COLO829 (cell line): Measurements from ENCODE around the gene CNPY1.

Source experiments
- DNase-seq: peaks from one replicate; pipeline ENCODE4 v3.0.0; 2012; ENCODE audit warnings: low spot score

CNPY1 gene

DNA sequence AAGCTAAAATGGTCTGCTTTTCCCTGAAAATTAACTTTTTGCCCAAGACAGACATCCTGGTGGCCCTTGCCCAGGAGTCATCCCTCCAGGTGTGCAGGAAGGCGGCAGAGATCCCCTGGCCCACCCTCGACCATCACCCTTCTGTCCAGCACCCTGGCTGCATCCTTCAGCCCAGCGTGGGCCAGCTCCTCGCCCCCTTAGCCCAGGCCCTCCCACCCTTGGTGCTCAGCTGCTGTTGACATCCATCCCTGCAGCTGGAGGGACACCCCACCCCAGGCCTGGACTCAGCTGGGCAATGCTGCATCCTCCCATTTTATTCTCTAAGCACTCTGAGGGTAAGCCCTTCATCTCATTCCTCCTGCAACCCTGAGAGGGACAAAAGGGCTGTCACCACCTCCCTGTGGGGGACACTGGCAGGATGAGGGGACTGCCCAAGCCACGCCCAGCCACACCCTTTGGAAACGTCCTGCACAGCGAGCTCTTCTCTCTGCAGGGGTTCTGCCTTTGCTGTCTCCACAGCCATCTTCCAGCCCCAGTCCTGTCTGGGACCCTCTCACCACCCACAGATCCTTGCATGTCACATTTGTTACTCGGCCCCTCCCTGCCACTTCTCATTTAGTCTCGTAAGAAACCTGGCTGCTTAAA, 57.8 kb downstream of the CNPY1 start:
- no peak for DNase-seq

DNA sequence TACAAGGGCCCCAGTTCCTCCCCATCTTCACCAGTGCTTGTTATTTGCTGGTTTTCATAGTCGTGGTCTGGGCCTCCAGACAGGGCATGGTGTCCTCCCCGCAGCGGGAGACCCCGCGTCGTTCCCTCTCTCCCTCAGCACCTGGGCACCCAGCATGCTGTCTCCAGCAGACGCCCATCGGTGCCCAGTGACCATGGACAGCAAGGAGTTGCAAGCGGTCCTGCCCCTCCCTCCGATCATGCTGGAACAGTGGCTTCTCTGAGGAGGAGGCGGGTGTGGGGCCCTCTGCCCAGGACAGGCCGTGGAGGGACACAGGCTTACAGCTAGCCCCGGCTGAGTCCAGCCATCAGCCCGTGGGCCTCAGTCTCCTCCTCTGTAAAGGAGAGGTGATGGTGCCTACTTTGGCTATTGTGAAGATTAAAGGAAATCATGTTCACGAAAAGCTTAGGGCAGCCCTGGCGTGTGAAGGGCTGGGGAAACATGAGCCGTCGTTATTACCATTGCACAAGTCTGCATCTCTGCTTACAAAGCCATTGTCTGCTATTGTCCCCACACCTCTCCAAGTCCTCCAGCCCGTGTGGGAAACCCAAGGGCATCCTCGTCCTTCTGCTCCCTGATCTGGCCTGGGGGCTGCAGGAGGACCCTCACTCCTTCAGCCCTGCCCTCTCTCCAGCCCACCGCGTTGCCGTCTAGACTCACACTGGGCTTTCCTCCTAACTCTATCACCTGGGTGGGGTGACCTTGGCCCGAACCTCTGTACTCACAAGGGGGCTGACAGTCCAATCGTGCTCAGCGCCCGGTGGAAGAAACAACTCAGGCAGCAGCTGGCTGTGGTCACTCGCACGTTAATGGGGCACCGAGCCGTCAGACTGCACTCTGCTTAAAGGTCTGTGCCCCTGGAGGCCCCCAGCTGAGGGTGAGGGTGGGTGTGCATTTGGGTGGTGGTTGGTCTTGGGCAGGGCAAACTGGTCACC, 58.6 kb downstream of the CNPY1 start:
- DNase-seq = no peak

DNA sequence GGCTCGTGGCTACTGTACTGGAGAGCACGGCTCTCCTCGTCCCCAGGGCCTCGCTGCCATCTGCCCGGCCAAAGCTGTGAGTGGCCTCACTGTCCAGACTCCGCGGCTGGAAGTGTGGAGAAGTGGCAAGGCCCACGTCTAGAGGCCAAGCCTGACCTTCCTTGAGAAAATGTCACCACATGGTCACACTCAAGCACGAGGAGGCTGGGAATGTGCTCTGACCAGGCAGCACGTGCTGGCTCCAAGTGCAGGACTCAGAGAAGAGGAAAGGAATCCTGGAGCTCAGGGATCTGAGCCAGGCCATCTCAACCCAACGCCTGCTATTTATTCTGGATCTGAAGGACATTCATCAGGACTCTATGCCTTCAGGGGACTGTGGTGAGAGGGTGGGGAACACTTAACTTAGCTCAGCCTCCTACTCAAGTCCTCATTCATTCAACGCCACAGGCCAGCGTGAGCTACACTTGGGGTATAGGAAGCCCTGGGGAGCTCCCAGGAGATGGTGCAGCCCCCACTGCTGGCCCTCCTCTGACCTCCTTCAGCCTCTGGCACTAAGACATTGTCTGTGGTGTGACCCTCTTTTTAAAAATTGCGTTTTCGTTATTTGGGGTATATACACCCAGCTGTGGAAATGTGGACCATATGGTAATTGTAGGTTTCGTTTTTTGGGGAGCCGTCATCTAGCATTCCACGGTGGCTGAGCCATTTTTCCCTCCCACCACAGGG, 59.4 kb downstream of the CNPY1 start:
- DNase-seq = no peak

DNA sequence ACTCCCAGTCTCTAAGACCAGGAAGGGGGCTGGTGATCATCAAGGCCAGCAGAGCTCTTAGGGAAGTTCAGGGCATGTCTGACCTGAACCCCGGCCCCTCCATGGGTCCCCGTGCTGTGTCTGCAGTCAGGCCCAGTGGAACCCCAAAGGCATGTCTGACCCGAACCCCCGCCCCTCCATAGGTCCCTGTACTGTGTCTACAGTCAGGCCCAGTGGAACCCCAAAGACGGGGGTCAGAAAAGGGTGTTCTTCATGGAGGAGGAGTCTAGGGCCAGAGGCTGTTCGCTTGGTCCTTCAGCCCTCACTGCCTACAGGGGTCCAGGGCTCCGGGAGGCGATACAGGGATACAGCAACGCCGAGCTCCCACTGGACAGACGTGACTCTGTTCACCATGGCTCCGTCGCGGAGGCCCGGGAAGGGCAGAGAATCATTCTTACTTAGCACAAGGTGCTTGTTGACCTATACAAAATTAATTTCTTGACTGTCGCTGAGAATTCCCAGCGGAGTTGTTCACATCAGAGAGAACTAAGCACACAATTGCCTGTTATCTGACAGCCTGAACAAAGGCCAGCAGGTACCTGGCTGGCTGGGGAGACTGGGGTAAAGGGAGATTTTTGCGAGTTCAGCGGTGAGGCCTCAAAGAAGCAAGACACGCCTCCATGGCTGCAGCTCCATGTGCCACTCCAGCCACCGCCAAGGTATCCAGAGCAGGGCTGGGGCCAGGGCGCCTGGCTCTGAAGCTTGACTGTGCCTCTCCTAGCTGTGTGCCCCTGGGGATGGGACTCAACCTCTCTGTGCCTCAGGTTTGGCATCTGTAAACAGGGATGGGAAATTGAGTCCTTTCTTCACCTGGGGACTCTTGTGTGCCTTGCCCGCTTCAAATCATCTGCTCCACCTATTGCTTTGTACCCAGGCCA, 61.6 kb downstream of the CNPY1 start:
- DNase-seq = no peak

DNA sequence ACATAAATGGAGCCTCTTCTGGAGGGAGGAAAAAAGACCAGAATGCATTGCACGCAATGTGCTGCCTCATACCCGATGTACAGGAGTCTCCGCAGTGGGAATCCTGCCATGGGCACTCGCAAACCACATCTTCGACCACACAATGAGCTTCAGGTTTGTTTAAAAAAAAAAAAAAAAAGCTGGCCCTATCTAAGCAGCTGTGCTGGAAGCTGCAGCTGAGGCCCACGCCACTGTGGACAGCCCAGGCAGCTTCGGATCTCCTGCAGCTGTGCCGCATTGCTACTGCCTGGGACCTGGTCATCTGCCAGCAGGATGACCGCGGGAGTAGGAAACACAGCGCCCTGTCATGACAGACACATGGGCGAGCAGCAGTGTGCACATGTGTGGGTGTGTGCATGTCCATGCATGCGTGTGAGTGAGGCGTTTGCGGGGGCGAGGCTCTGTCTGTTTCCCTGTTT, 62.5 kb downstream of the CNPY1 start:
- DNase-seq = no peak

DNA sequence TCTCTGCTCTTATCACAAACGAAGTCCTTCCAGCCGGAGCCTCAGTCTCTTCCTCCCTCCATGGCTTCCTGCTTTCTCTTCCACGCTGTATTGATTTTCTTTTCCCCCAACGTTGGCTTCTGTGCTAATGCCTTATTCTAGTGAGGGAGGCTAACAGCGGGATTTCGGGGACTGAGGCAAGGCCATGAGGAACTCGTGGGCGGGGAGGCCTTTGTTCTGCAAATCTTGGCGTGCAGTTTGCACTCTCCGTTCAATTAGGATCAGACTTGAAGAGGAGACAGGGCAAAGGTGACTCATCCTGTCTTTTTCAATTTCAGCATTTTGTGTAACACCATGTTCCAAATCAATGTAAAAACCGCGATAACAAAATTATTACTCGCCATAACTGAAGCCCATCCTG, 63.1 kb downstream of the CNPY1 start:
- no peak for DNase-seq

DNA sequence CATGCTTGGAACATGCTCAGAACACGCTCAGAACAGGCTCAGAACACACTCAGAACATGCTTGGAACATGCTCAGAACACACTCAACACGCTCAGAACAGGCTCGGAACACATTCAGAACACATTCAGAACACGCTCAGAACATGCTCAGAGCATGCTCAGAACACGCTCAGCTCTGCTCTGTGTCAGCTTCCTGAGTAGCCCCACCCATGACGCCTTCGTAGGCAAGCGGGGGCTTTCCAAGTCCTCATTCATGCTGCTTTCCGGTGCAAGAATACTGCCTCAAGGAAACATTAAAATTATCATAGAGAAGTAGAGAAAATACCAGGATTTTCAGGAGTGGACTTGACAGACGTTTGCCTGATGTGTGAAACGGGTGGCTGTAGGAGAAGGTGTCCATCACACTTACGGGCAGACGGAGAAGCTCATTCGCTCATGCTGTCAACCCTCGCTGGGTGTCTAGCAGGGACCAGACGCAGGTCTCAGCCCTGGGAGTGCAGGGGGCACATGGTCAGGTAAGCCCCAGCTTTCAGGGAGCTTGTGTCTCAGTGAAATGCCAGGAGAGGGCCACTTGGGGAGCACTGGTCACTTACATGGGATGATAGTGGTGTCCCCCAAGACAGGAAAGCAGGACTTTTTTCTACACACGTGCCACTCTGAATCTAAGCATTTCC, 63.7 kb downstream of the CNPY1 start:
- no peak for DNase-seq

DNA sequence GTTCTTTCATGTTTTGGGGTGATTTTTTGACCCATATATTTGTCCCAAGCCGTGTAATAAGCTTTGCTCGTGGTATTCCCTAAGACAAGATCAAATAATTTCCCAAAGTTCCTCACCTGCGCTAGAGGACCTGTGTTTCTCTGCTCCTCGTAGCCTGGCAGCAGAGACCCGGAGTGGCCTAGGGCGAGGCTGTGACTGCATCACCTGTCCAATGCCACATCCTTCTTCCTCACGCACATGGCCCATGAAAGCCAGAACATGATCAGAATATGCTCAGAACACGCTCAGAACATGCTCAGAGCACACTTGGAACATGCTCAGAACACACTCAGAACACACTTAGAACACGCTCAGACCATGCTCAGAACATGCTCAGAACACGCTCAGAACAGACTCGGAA, 64.6 kb downstream of the CNPY1 start:
- no peak for DNase-seq

DNA sequence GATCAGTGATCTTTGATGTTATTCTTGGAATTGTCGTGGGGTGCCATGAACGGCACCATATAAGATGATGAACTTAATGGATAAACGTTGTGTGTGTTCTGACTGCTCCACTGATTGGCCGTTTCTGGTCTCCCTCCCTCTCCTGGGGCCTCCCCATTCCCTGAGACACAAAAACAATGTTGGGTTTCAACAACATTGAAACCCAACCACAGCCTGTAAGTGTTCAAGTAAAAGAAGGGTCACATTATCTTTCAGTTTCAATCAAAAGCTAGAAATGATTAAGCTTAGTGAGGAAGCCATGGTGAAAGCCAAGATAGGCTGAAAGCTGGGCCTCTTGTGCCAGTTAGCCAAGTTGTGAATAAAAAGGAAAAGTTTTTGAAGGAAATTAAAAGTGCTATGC, 68.9 kb downstream of the CNPY1 start:
- DNase-seq = no peak

DNA sequence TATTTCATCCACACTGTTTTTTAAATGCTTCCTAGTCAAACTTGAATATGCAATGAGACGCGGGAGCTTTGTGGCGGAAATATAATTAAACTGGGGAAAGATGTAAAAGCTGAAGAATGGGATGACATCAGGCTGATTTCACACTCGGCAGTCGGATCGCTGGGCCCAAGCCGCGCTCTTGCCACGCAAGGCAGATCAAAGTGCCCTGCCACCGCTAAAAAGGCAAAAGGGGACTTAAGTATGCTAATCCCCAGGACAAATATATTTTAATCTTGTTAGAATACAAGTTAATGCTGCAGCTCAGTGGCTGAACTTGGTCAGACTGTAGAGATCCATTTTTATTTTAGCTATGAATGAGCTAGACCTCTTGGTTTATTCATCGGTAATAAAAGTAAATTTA, 74.6 kb downstream of the CNPY1 start:
- DNase-seq = no peak

DNA sequence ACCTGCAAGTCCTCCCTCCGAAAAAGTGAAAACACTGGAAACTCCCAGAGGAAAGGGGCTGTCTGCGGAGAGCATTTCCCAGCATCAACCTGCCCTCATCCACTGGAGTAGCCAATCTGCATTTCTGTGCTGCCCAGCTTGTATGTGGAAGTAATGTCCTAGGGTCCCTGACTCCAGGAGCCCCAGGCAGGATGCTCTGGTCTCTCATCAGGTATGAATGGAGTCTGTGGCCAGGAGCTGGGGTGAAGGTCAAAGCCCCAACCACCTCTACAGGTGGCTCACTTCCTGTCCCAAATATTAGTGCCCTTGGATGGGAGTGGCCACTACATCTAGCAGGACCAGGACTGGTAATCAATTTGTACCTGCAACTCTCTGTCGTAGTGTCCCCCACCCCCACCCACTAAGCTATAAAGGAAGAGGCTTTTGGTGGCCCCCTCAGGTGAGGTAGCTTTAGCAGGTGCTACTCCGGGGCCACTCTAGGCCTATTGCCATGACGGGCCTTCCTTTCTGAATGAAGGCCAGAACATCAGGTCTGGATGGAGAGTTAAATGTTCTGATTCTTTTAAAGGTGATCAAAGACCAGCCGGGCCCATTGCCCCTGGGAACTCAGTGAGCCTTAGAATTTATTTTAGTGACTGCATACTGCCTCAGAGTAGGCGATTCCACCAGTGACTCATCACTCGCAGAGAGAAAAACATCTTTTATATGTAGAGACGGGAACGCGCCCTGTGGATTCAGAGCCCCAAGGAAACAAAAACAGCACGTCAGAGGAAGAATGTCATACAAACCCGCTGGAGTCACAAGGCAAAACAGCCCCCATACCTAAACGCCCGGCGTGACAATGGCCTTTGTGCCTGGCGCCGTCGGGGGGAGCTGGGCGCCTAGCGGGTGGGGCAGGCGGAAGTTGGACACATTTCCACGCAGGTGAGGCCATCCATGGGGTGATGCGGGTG, 75.4 kb downstream of the CNPY1 start:
- peak; percentile 68 for DNase-seq

DNA sequence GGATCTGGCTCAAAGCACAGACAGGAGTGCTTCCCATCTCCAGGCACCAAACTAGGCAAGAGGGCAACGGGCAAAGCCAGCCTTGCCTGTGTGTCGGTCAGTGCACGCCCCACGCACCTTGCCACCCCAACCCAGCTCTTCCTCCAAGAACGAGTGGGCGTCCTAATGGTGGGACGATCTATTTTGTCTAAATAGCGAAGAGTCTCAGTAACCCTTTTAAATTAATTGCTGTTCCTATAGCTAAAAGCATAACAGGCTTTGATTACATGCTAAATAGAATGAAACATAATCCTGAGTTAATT, 76.2 kb downstream of the CNPY1 start:
- no peak for DNase-seq

DNA sequence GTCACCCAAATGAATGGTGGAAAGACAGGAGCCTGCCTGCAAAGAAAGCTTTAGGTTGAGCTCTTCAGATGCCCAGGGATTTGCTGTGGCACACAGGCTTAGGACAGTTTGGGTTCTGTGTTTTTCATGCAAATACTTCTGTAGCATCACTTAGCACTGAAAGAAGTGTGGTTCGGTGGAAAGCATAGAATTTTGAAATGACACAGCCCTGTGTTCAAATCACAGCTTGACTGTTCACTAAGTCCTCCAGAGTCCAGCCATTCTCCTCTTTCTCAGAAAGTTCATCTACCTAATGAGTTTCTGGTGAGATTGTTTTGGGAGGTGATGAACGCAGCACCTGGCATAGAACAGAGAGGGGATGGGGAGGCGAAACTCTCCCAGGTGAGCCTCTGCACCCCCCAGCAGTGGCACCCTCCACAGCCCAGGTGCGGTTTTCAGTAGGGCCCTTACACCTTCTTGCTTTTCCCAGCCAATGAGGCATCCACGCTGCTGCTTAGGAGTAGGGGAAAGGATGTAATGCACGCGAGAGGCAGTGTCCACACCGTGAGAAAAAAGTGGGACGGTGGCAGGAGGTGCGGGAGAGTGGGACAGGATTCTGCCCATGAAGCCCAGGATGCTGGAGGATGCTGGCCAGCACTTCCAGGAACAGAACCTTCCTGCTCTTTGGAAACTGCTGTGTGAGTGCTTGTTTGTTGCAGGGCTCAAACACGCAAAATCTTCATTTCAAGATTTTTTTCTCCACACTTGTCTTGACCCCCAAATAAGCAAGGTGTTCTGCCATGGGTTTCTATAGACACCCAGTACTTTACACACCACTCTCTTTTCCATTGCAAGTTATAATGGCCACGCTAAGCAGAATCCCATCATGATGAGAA, 76.8 kb downstream of the CNPY1 start:
- DNase-seq = no peak

DNA sequence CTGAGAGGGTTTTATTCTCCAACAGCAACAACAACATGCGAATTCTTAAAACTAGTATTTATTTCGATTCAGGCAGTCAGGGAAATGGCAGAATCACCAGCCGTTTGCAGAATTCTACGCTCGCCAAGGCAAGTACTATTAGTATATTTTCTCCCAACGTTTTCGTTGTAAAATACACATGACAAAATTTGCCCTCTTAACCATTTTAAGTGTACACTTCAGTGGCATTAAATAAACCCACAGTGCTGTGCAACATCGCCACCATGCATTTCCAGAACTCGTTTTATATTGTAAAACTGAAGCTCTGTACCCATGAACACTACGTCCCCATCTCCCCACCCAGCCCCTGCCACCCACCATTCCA, 77.6 kb downstream of the CNPY1 start:
- DNase-seq = no peak

DNA sequence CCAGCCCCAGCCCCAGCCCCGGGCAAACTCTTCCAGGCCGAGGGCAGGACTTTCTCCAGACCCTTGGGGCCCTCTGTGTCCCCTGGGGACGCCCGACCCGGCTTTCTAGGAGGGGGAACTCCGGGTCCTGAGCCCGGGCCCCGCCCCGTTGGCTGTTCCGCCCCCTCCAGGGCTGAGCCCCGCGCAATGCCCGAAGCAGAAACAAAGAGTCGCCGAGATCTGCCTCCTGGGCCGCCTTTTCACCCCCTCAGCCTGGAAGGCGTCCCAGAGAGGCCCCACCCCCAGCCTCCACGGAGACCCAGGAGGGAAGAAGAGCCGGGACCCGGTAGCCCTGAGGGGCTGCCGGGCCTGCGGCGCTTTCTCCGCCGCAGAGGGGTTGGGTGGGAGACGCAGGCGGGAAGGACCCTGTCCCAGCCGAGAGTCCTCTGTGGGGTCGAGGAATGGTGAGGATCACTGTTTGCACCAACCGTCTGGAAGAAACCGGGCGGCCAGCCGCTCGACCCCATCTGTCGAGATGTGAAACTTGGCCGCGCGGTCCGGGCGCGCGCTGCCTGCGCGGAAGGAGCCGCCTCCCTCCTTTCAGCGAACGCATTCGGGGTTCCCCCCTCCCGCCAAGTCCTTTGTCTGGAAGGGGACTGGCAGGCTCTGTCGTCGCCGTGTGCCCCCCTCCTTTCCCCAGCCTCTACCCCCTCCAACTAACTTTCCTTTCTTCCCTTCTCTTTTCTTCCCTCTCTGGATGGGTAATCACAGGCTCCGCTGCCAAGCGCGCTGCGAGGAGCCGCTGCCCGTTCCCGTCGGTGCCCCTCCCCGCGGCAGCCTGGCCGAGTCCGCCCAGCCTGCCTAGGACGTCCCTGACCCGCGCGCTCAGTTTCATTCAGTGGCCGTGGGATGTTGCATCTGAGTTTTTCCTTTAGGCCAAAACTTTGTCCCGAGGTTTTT, 78.2 kb downstream of the CNPY1 start:
- DNase-seq = no peak

DNA sequence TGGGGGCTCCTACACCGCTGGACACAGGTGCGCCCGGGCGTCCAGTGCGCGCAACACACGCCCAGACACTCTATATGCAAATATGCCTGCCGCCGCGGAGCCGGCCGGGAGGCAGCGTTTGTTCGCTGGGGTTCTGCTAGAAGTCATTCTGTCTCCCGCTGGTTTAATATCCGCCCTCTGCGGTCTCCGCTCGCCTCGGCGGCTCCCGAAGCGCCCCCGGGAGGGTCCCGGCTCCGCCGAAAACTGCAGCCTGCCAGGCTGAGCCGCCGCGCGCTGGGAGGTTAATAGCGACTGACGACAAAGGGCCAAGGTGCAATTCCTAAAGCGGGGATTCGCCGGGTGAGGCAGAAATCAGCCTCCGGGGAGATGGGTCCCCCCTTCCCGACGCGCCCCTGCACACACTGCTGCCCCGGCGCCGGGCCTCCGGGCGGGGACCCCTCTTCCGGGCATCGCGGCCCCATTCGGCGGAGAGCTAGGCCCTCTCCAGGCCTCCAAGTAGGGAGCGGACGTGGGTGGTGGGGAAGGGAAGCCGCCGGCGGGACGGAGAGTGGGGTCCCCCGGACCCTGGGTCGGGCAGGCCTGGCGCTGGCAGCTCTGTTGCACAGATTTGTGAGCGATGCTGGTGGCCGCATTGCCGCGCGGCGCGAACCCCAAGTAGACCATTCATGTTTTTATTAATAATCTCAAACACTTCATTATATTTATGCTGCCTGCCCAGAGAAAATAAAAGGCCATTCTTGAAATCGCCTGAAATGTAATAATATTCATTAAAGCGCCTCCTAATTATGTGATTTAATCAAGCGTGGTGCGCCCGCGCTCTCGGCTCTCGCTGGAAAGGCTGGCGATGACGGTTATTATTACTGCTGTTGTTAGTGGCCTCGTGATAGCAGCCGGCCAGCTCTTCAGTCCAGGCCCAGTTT, 79.3 kb downstream of the CNPY1 start:
- no peak for DNase-seq
